ENCODE data around the gene CSRP1.

Gene CSRP1

DNA sequence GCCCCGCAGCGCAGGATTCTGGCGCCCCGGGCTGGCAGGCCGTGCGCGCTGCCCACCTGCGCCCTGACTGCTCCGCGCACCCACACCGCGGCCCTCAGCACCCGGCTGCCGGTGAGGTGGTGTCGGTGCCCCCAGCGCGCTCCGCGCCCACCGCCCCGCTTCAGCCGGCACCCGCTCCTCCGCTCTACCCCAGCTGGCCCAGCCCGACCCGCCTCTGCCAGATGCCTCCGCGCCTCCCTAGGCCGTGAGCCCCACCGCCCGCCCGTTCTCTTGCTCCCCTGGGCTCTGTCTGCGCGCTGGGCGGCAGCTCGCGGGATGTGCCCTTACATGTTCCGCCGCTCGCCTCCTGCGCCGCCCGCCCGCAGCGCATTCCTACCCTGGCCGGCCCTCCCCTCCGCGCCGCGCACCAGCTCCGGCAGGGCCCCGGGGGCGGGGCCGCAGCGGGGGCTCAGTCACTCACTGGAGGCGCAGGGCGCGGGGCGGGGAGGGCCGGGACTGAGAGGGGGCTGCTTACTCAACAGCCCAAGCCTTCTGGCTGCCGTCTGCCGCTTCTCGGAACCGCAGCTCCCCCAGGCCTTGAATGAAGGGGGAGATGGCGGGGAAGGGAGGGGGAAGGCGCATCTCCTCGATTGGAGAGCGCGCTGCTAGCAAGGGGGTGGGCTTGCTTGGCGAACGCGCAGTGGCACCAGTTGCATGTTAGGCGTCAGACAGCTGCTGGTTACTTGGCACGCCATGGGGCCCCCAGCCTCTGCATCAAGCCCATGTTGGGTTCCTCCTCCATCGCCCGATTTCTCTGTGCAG lies 37.9 kb downstream of the CSRP1 start, which contains the start of gene PHLDA3:
TSS of gene PHLDA3 (minus strand) at position 345 of the 801 bp plus-strand sequence. CDS start 402 bp downstream, outside the sequence.
- Histone ChIP-seq H3K4me3 (replicated peaks; ENCODE audit: insufficient read depth, low read length) (peak within 1 kb of the TSS; percentile 17; the same call in 1 of the 2 replicates), H3K27me3 (ENCODE audit: insufficient read depth, poor library complexity, severe bottlenecking) (peaks cover 24% of the 10 kb centered on the region), H3K27ac (replicated peaks) (no peak within 1 kb of the TSS)
- TF ChIP-seq CTCF (IDR thresholded peaks at IDR 0.05; ENCODE audit: insufficient read depth, low read length) (no peak), POLR2AphosphoS5 (IDR thresholded peaks at IDR 0.05; ENCODE audit: low read depth) (no peak), SPI1 (IDR thresholded peaks at IDR 0.05; ENCODE audit: borderline replicate concordance, low read depth) (no peak), REST (IDR thresholded peaks at IDR 0.05; ENCODE audit: insufficient replicate concordance, low read depth) (no peak), GABPA (IDR thresholded peaks at IDR 0.05; ENCODE audit: low read depth) (no peak)
- peak in 1 of 2 experiments; percentile 12 for DNase-seq (ENCODE audit: low read depth in 1 of 2, low spot score in 1 of 2)

DNA sequence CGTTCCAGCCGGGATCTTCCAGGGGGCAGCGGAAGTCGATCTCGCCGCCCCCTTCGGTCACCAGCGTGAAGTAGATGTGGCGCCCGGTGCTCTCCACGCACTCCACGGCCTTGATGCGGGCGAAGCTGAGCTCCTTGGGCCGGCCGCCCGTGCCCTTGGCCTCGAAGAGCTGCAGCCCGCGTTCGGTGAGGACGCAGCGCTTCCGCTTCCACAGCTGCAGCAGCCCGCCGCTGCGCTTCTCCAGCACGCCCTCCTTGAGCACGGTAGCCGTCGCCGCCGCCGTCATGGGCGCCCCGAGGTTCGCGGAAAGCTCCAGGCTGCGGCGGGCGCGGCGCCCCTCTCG lies 38.5 kb downstream of the CSRP1 start:
- TF ChIP-seq CTCF (IDR thresholded peaks at IDR 0.05; ENCODE audit: insufficient read depth, low read length) (no peak), SPI1 (IDR thresholded peaks at IDR 0.05; ENCODE audit: borderline replicate concordance, low read depth) (no peak), POLR2AphosphoS5 (IDR thresholded peaks at IDR 0.05; ENCODE audit: low read depth) (no peak), GABPA (IDR thresholded peaks at IDR 0.05; ENCODE audit: low read depth) (no peak), REST (IDR thresholded peaks at IDR 0.05; ENCODE audit: insufficient replicate concordance, low read depth) (no peak)
- H3K27ac ChIP-seq (replicated peaks): no peak overlapping the region
- DNase-seq (ENCODE audit: low read depth in 1 of 2, low spot score in 1 of 2): peak in 1 of 2 experiments; percentile 26
- H3K4me3 ChIP-seq (replicated peaks; ENCODE audit: insufficient read depth, low read length): no peak overlapping the region
- H3K27me3 ChIP-seq (ENCODE audit: insufficient read depth, poor library complexity, severe bottlenecking): peaks cover 24% of the 10 kb centered on the region

DNA sequence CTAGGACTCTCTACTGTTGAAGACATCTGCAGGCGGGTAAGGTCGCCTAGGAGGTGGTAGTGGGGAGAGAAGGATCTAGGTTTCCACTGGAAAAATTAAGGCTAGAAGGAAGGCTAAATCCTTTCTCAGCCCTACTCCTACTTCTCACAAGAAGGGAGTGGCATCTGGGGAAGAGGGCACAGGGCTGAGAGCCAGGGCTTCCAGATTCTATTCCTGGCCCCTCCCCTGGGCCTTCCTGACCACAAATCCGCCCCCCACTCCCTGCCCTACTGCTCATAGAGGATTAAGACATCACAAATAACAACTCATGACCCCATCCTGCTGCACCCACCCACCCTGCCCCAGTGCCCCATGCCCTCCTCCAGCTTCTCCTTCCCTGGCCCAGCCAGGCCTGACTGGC lies 40.4 kb downstream of the CSRP1 start:
- no peak overlapping the region for H3K27ac ChIP-seq (replicated peaks)
- DNase-seq (ENCODE audit: low read depth in 1 of 2, low spot score in 1 of 2): no peak
- no peak overlapping the region for H3K4me3 ChIP-seq (replicated peaks; ENCODE audit: insufficient read depth, low read length)
- TF ChIP-seq SPI1 (IDR thresholded peaks at IDR 0.05; ENCODE audit: borderline replicate concordance, low read depth): no peak
- H3K27me3 ChIP-seq (ENCODE audit: insufficient read depth, poor library complexity, severe bottlenecking): peaks cover 24% of the 10 kb centered on the region

DNA sequence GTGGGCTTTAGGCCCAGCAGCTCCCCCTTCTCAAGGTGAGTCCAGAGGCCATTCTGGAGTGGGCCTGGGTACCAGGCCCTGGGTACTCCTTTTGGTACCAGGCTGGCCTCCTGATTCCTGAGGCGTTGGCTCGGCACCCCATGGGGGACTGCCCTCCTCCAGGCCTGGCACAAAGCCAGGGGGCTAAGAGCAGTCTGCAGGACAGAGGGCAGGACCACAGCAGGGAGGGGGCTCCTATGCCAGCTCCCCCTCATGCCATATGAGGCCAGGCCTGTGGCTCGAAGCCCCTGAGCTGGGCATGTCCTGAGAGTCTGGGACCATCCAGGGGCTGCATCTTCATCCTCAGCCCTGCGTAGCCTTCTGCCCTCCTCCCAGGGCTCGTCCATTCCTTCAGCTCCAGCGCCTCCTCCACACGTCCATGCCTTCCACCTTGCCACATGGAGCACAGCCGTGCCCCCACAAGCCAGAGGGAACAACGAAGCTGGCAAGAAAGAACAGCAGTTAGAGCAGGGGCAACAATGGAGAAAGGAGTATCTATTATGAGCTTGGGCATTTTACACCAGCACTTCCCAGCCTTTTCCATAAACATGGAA lies 41.1 kb downstream of the CSRP1 start:
- DNase-seq (ENCODE audit: low read depth in 1 of 2, low spot score in 1 of 2): no peak
- Histone ChIP-seq H3K27me3 (ENCODE audit: insufficient read depth, poor library complexity, severe bottlenecking) (peaks cover 24% of the 10 kb centered on the region), H3K4me3 (replicated peaks; ENCODE audit: insufficient read depth, low read length) (no peak overlapping the region), H3K27ac (replicated peaks) (no peak overlapping the region)
- TF ChIP-seq GABPA (IDR thresholded peaks at IDR 0.05; ENCODE audit: low read depth): no peak
- no peak for TF ChIP-seq CTCF (IDR thresholded peaks at IDR 0.05; ENCODE audit: insufficient read depth, low read length)
- TF ChIP-seq POLR2AphosphoS5 (IDR thresholded peaks at IDR 0.05; ENCODE audit: low read depth): no peak
- TF ChIP-seq REST (IDR thresholded peaks at IDR 0.05; ENCODE audit: insufficient replicate concordance, low read depth): no peak
- TF ChIP-seq SPI1 (IDR thresholded peaks at IDR 0.05; ENCODE audit: borderline replicate concordance, low read depth): no peak

Data from HL-60 (cell line).